VCaP (cell line): ENCODE data around the gene CPM.

Source experiments
- H3K27ac ChIP-seq: fragments of 450-650 bp; 2 replicates; pipeline ENCODE4 v1.5.1; 2017
- TF ChIP-seq, protein P1 (sequence below): fragments of 450-650 bp; conservative IDR thresholded peaks from 2 replicates; pipeline ENCODE4 v1.5.1; 2017; ENCODE audit warnings: mild to moderate bottlenecking, moderate library complexity

Gene CPM

DNA sequence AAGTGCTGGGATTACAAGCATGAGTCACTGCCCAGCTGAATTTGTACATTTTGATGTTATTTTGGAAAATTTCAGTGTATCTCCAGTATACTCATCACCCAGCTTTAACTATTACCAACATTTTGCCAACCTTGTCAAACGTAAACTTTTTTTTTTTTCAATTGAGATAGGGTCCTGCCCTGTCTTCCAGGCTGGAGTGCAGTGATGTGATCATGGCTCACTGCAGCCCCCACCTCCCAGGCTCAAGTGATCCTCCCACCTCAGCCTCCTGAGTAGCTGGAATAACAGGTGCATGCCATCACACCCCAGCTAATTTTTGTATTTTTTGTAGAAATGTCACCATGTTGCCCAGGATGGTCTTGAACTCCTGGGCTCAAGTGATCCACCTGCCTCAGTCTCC is 95.8 kb downstream of the CPM start:
- TF ChIP-seq, protein P1, sequence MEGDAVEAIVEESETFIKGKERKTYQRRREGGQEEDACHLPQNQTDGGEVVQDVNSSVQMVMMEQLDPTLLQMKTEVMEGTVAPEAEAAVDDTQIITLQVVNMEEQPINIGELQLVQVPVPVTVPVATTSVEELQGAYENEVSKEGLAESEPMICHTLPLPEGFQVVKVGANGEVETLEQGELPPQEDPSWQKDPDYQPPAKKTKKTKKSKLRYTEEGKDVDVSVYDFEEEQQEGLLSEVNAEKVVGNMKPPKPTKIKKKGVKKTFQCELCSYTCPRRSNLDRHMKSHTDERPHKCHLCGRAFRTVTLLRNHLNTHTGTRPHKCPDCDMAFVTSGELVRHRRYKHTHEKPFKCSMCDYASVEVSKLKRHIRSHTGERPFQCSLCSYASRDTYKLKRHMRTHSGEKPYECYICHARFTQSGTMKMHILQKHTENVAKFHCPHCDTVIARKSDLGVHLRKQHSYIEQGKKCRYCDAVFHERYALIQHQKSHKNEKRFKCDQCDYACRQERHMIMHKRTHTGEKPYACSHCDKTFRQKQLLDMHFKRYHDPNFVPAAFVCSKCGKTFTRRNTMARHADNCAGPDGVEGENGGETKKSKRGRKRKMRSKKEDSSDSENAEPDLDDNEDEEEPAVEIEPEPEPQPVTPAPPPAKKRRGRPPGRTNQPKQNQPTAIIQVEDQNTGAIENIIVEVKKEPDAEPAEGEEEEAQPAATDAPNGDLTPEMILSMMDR: no peak
- H3K27ac ChIP-seq: no peak overlapping the region

GRCh38 chr12:68835333-68835908 is 97.5 kb downstream of the CPM start:
- TF ChIP-seq, protein P1: no peak
- H3K27ac ChIP-seq: no peak overlapping the region

GRCh38 chr12:68833508-68833907 is 99.5 kb downstream of the CPM start:
- TF ChIP-seq, protein P1: no peak
- no peak overlapping the region for H3K27ac ChIP-seq

DNA sequence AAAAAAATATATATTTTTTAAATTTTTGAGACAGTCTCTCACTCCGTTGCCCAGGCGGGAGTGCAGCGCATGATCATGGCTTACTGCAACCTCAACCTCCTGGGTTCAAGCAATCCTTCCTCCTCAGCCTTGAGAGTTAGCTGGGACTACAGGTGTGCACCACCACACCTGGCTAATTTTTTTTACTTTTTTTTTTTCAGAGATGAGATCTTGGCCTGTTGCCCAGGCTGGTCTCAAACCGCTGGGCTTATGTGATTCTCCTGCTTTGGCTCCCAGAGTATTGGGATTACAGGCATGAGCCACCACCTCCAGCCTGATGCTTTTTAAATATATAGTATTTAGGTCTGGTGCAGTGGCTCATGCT is 100.5 kb downstream of the CPM start:
- TF ChIP-seq, protein P1: no peak
- H3K27ac ChIP-seq: no peak overlapping the region

DNA sequence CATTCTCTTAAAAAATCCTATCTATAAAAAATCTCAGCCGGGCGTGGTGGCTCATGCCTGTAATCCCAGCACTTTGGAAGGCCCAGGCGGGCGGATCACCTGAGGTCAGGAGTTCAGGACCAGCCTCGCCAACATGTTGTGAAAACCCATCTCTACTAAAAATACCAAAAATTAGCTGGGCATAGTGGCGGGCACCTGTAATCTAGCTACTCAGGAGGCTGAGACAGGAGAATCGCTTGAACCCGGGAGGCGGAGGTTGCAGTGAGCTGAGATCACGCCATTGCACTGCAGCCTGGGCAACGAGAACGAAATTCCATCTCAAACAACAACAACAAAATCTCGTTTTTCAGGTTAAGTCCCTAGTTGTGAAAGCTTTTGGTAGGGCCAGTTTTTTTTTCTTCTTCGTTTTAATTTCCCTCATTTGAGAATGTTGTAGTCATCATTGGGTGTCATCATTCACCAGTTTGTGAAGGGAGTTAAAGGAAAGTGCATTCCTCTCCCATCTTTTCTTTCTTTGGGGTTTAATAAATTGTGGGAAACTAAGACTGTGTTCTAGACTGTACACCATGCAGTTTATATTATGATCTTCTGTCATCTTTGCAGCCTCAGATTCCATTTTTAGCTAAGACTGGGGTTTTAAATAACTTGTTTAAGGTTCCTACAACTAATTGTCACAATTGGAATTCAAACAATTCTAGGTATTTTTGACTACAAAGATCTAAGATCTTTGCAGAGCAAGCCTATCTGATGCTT is 101.0 kb downstream of the CPM start:
- TF ChIP-seq, protein P1: no peak
- no peak overlapping the region for H3K27ac ChIP-seq

GRCh38 chr12:68831272-68831671 is 101.7 kb downstream of the CPM start:
- TF ChIP-seq, protein P1: no peak
- H3K27ac ChIP-seq: no peak overlapping the region

DNA sequence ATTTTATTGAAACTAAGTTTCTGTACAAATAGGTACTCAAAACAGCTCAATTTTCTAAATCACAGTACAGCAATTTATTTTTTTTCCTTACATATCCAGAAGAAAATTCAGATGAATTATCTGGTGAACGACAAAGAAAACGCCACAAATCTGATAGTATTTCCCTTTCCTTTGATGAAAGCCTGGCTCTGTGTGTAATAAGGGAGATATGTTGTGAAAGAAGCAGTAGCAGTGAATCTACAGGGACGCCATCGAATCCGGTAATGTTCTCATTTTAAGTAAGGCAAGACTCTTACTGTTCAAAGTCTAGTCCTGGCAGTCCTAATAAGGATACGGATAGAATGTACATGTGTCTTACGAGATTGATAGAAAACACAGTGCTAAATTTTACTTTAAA is 104.3 kb downstream of the CPM start:
- no peak overlapping the region for H3K27ac ChIP-seq
- TF ChIP-seq, protein P1: no peak
